Aorta (tissue), 5 donors: ENCODE measurements around the gene LGR5. TPM values are rescaled to one million over a fixed set of nuclear protein-coding genes. Genes with fewer than 3 reads are reported as not detected.

ENCODE experiments used
- ATAC-seq: fragments of 200-7000 bp; cut with Tn5 transposase; one replicate; pipeline ENCODE4 v1.9.1; 2022; ENCODE audit warnings: moderate library complexity; ENCODE audit not compliant: low FRiP score
- DNase-seq, 2 donors: peaks; one replicate each; pipeline ENCODE4 v3.0.0-alpha.2; 2020
- H3K27ac ChIP-seq, 2 donors: one replicate each; pipeline ENCODE4 v1.5.1; 2013; ENCODE audit warnings: low read length in 2 of 2, mild to moderate bottlenecking in 2 of 2, moderate library complexity in 2 of 2, control low read depth in 1 of 2, inconsistent platforms in 1 of 2, low read depth in 1 of 2
- H3K27me3 ChIP-seq, 2 donors: one replicate each; pipeline ENCODE4 v1.6.1; 2013; ENCODE audit warnings: control low read depth in 1 of 2, low read length in 1 of 2, mild to moderate bottlenecking in 1 of 2, moderate library complexity in 1 of 2; ENCODE audit not compliant: insufficient read depth in 2 of 2, control insufficient read depth in 1 of 2
- H3K36me3 ChIP-seq, 2 donors: one replicate each; pipeline ENCODE4 v1.6.1; 2013; ENCODE audit warnings: control low read depth in 1 of 2, low read length in 1 of 2, mild to moderate bottlenecking in 1 of 2; ENCODE audit not compliant: insufficient read depth in 2 of 2, control insufficient read depth in 1 of 2
- H3K4me1 ChIP-seq, 2 donors: one replicate each; pipeline ENCODE4 v1.6.1; 2013; ENCODE audit warnings: low read length in 2 of 2, control low read depth in 1 of 2, mild to moderate bottlenecking in 1 of 2, moderate library complexity in 1 of 2; ENCODE audit not compliant: insufficient read depth in 2 of 2, control insufficient read depth in 1 of 2
- H3K4me3 ChIP-seq, 2 donors: one replicate each; pipeline ENCODE4 v1.5.1; 2013; ENCODE audit warnings: low read length in 2 of 2, control low read depth in 1 of 2, mild to moderate bottlenecking in 1 of 2
- H3K9me3 ChIP-seq: one replicate; pipeline ENCODE4 v1.6.1; 2013; ENCODE audit warnings: mild to moderate bottlenecking, low read length; ENCODE audit not compliant: control insufficient read depth
- WGBS, 2 donors: extraction: QIAGEN DNeasy Blood & Tissue Kit; methylation state at CpG; one replicate each; pipeline ENCODE4 v1.1.7; 2013; 5-methylcytosine and 5-hydroxymethylcytosine counted together
- intact Hi-C, 2 donors: fragments of 100-400 bp; cut with DNase I; formaldehyde crosslinking; loops; one replicate each; pipeline versions ENCODE4 v1.14.2 to v1.15.0; 2022
- polyA plus RNA-seq, 2 donors: library from polyadenylated mRNA; stranded (reverse); fragments of 200-250 nt; gene quantifications; one replicate each; pipeline ENCODE4 v1.2.3, GENCODE V29; 2013
- total RNA-seq, 2 donors: library from RNA; stranded (reverse); fragmentation: NEBNext Ultra II Directional; extraction: Animal tissue kit (Norgen Biotek cat#: 25700); gene quantifications; one replicate each; pipeline ENCODE4 v1.2.1, GENCODE V29; 2021
- donor health status: healthy with polysubstance abuse.
- donor health status: Bipolar disorder and iron deficiency.
- donor health status: DM: no; HTN: no; CAD: no.
- donor health status: DM: no; HTN: no; CAD: no.
- donor health status: DM: yes; HTN: yes; CAD: no.

Gene LGR5
- total and polyA plus RNA-seq, 4 donors: 0.10 to 1.6 (median 0.57) TPM

GRCh38 chr12:71430756-71431155, 8.8 kb upstream of the LGR5 start:
- no peaks in the 10 kb centered on the region for H3K27me3 ChIP-seq
- no peak for DNase-seq
- no peaks in the 10 kb centered on the region for H3K9me3 ChIP-seq
- no peak overlapping the region for H3K27ac ChIP-seq
- WGBS, 2 donors: 53 to 100% methylated on average over 1 of the region's 1 CpG
- H3K4me3 ChIP-seq: no peak overlapping the region
- no peak for ATAC-seq
- no peaks in the 10 kb centered on the region for H3K4me1 ChIP-seq
- intact Hi-C loops: no loop called here
- no peaks in the 10 kb centered on the region for H3K36me3 ChIP-seq

- intact Hi-C loops: no loop called here
- DNase-seq: no peak
- no peaks in the 10 kb centered on the region for H3K27me3 ChIP-seq
- H3K4me3 ChIP-seq: no peak overlapping the region
- H3K36me3 ChIP-seq: no peaks in the 10 kb centered on the region
- peaks cover 5% of the 10 kb centered on the region for H3K9me3 ChIP-seq
- 75 to 78% methylated on average over 3 of the region's 3 CpGs for WGBS, 2 donors
- no peak overlapping the region for H3K27ac ChIP-seq
- no peaks in the 10 kb centered on the region for H3K4me1 ChIP-seq
- no peak for ATAC-seq
Measured at GRCh38 chr12:71431991-71432390, 7.6 kb upstream of the LGR5 start.

- DNase-seq (no peak), ATAC-seq (no peak)
- Histone ChIP-seq H3K9me3 (peaks cover 5% of the 10 kb centered on the region), H3K36me3 (no peaks in the 10 kb centered on the region), H3K27me3 (no peaks in the 10 kb centered on the region), H3K4me1 (no peaks in the 10 kb centered on the region), H3K27ac (no peak overlapping the region), H3K4me3 (no peak overlapping the region)
- intact Hi-C loops: no loop called here
- WGBS, 2 donors: 91 to 93% methylated on average over 5 of the region's 5 CpGs
Measured at GRCh38 chr12:71432936-71433335, 6.7 kb upstream of the LGR5 start.

- Histone ChIP-seq H3K9me3 (peaks cover 5% of the 10 kb centered on the region), H3K27me3 (no peaks in the 10 kb centered on the region), H3K4me3 (no peak overlapping the region), H3K4me1 (peaks cover 0 to 3% of the 10 kb centered on the region in 2 donors), H3K36me3 (no peaks in the 10 kb centered on the region), H3K27ac (no peak overlapping the region)
- no peak for DNase-seq
- intact Hi-C loops: loop anchor here in 1 of 2 donors (5.0 kb wide), 1 partner anchor 41 kb away; no protein-coding TSS in a partner anchor
- ATAC-seq: no peak
Measured at GRCh38 chr12:71436696-71437095, 2.9 kb upstream of the LGR5 start.

GRCh38 chr12:71438670-71439361, 782 bp upstream of the LGR5 start:
- Histone ChIP-seq H3K36me3 (no peaks in the 10 kb centered on the region), H3K4me3 (peak overlapping the region; percentile 39 to 44), H3K9me3 (peaks cover 5% of the 10 kb centered on the region), H3K27ac (no peak overlapping the region), H3K4me1 (peaks cover 0 to 3% of the 10 kb centered on the region in 2 donors), H3K27me3 (no peaks in the 10 kb centered on the region)
- ATAC-seq (no peak), DNase-seq (no peak)
- 1 to 2% methylated on average over 17 of the region's 17 CpGs for WGBS, 2 donors
- intact Hi-C loops: loop anchor here in 1 of 2 donors (5.0 kb wide), 1 partner anchor 38 kb away; no protein-coding TSS in a partner anchor

GRCh38 chr12:71439362-71439612, 311 bp upstream of the LGR5 start:
- Histone ChIP-seq H3K27me3 (no peaks in the 10 kb centered on the region), H3K27ac (no peak overlapping the region), H3K4me3 (peak overlapping the region; percentile 39 to 44), H3K36me3 (no peaks in the 10 kb centered on the region), H3K9me3 (peaks cover 5% of the 10 kb centered on the region), H3K4me1 (peaks cover 0 to 3% of the 10 kb centered on the region in 2 donors)
- intact Hi-C loops: loop anchor here in 1 of 2 donors (5.0 kb wide), 1 partner anchor 38 kb away; no protein-coding TSS in a partner anchor
- WGBS, 2 donors: 0% methylated on average over 17 of the region's 17 CpGs
- ATAC-seq: no peak
- DNase-seq: no peak

GRCh38 chr12:71440345-71440762, 756 bp downstream of the LGR5 start:
- Histone ChIP-seq H3K4me1 (peaks cover 0 to 3% of the 10 kb centered on the region in 2 donors), H3K4me3 (peak overlapping the region; percentile 39 to 44), H3K27me3 (no peaks in the 10 kb centered on the region), H3K9me3 (peaks cover 5% of the 10 kb centered on the region), H3K36me3 (no peaks in the 10 kb centered on the region), H3K27ac (no peak overlapping the region)
- intact Hi-C loops: loop anchor here in 1 of 2 donors (10.0 kb wide), 1 partner anchor 54 kb away; no protein-coding TSS in a partner anchor
- DNase-seq: peak; percentile 25 to 72
- 0 to 1% methylated on average over 27 of the region's 27 CpGs for WGBS, 2 donors
- ATAC-seq: no peak

GRCh38 chr12:71440763-71441748, 1.5 kb downstream of the LGR5 start:
- peaks cover 4% of the 10 kb centered on the region for H3K9me3 ChIP-seq
- H3K27ac ChIP-seq: no peak overlapping the region
- 29 to 39% methylated on average over 26 of the region's 26 CpGs for WGBS, 2 donors
- ATAC-seq (no peak), DNase-seq (peak in 1 of 2 donors; percentile 21)
- no peaks in the 10 kb centered on the region for H3K27me3 ChIP-seq
- intact Hi-C loops: loop anchor here in 1 of 2 donors (10.0 kb wide), 1 partner anchor 54 kb away; no protein-coding TSS in a partner anchor
- H3K4me1 ChIP-seq: peaks cover 0 to 3% of the 10 kb centered on the region in 2 donors
- H3K36me3 ChIP-seq: no peaks in the 10 kb centered on the region
- peak overlapping the region in 1 of 2 donors; percentile 44 for H3K4me3 ChIP-seq
